Measurements from ENCODE around the gene STAT3. TPM values are rescaled to one million over a fixed set of nuclear protein-coding genes. Genes with fewer than 3 reads are reported as not detected.
A peak's percentile ranks its signal among the peaks of the same experiment; 100 is the strongest.

Gene STAT3
- total and polyA plus RNA-seq, 2 experiments from 2014 or later = 84.1 to 112 TPM

- H2AFZ ChIP-seq = 0 out of 2 replicates have a peak overlapping the region, but pooled peaks have one; percentile 77
- no peak overlapping the region for H3K4me2 ChIP-seq (ENCODE audit: unreplicated experiment)
- no peaks in the 10 kb centered on the region for H3K36me3 ChIP-seq (ENCODE audit: low read depth)
- TF ChIP-seq EZH2phosphoT487 (IDR thresholded peaks at IDR 0.05; ENCODE audit: insufficient read depth, low read depth) (no peak), EZH2 (IDR thresholded peaks at IDR 0.05; ENCODE audit: insufficient read depth, poor library complexity, severe bottlenecking) (no peak)
- H3K4me3 ChIP-seq = no peak overlapping the region
- peaks cover 33% of the 10 kb centered on the region for H3K79me2 ChIP-seq (ENCODE audit: insufficient read depth)
- WGBS, 2 experiments (ENCODE audit: low coverage in 1 of 2, low lambda C conversion rate in 2 of 2, missing lambda C conversion rate in 2 of 2) = 97 to 98% methylated on average over 5 of the region's 5 CpGs
- DNase-seq = no peak
- H4K20me1 ChIP-seq (ENCODE audit: insufficient read depth) = peaks cover 14% of the 10 kb centered on the region; the same call in 1 of the 2 replicates
- peak overlapping the region; percentile 97; the same call in 1 of the 2 replicates for H3K27ac ChIP-seq
- peaks cover 16% of the 10 kb centered on the region; the same call in 1 of the 2 replicates for H3K4me1 ChIP-seq (ENCODE audit: insufficient read depth)
- no peaks in the 10 kb centered on the region for H3K9me2 ChIP-seq (ENCODE audit: insufficient read depth)
- in situ Hi-C loops (cut with MboI) = no loop called here
- H3K27me3 ChIP-seq (replicated peaks; ENCODE audit: insufficient read depth) = no peaks in the 10 kb centered on the region
- H3F3A ChIP-seq (ENCODE audit: insufficient read depth) = peaks cover 12% of the 10 kb centered on the region
- H3K9ac ChIP-seq = no peak overlapping the region
- H3K9me3 ChIP-seq (ENCODE audit: low read depth) = no peaks in the 10 kb centered on the region
These were observed 1.7 kb upstream of the STAT3 start for GRCh38 chr17:42389899-42390298.

- DNase-seq = no peak
- Histone ChIP-seq H3K9me2 (ENCODE audit: insufficient read depth) (no peaks in the 10 kb centered on the region), H2AFZ (peak overlapping the region; percentile 77), H3K27ac (peak overlapping the region; percentile 97), H3K9me3 (ENCODE audit: low read depth) (no peaks in the 10 kb centered on the region), H3K9ac (peak overlapping the region; percentile 87), H3K27me3 (replicated peaks; ENCODE audit: insufficient read depth) (no peaks in the 10 kb centered on the region), H3K4me3 (peak overlapping the region; percentile 74), H3K79me2 (ENCODE audit: insufficient read depth) (peaks cover 41% of the 10 kb centered on the region), H4K20me1 (ENCODE audit: insufficient read depth) (peaks cover 14% of the 10 kb centered on the region; the same call in 1 of the 2 replicates), H3F3A (ENCODE audit: insufficient read depth) (peaks cover 12% of the 10 kb centered on the region), H3K4me1 (ENCODE audit: insufficient read depth) (peaks cover 16% of the 10 kb centered on the region; the same call in 1 of the 2 replicates), H3K4me2 (ENCODE audit: unreplicated experiment) (peak overlapping the region; percentile 91), H3K36me3 (ENCODE audit: low read depth) (no peaks in the 10 kb centered on the region)
- 3 to 5% methylated on average over 11 of the region's 11 CpGs for WGBS, 2 experiments (ENCODE audit: low coverage in 1 of 2, low lambda C conversion rate in 2 of 2, missing lambda C conversion rate in 2 of 2)
- in situ Hi-C loops (cut with MboI) = no loop called here
- TF ChIP-seq EZH2phosphoT487 (IDR thresholded peaks at IDR 0.05; ENCODE audit: insufficient read depth, low read depth) = no peak
- no peak for TF ChIP-seq EZH2 (IDR thresholded peaks at IDR 0.05; ENCODE audit: insufficient read depth, poor library complexity, severe bottlenecking)
These were observed 834 bp upstream of the STAT3 start for GRCh38 chr17:42389135-42389417.

- no peaks in the 10 kb centered on the region for H3K9me3 ChIP-seq (ENCODE audit: low read depth)
- TF ChIP-seq EZH2phosphoT487 (IDR thresholded peaks at IDR 0.05; ENCODE audit: insufficient read depth, low read depth) (no peak), EZH2 (IDR thresholded peaks at IDR 0.05; ENCODE audit: insufficient read depth, poor library complexity, severe bottlenecking) (no peak)
- H3F3A ChIP-seq (ENCODE audit: insufficient read depth) = peaks cover 12% of the 10 kb centered on the region
- H4K20me1 ChIP-seq (ENCODE audit: insufficient read depth) = peaks cover 14% of the 10 kb centered on the region; the same call in 1 of the 2 replicates
- WGBS, 2 experiments (ENCODE audit: low coverage in 1 of 2, low lambda C conversion rate in 2 of 2, missing lambda C conversion rate in 2 of 2) = 0 to 1% methylated on average over 44 to 50 of the region's 62 CpGs
- H3K27me3 ChIP-seq (replicated peaks; ENCODE audit: insufficient read depth) = no peaks in the 10 kb centered on the region
- H3K4me2 ChIP-seq (ENCODE audit: unreplicated experiment) = peak overlapping the region; percentile 95
- peak overlapping the region; percentile 22; the same call in 1 of the 2 replicates for H2AFZ ChIP-seq
- in situ Hi-C loops (cut with MboI) = no loop called here
- H3K79me2 ChIP-seq (ENCODE audit: insufficient read depth) = peaks cover 54% of the 10 kb centered on the region
- peak overlapping the region; percentile 91 for H3K4me3 ChIP-seq
- H3K9me2 ChIP-seq (ENCODE audit: insufficient read depth) = no peaks in the 10 kb centered on the region
- peak overlapping the region; percentile 98 for H3K9ac ChIP-seq
- H3K4me1 ChIP-seq (ENCODE audit: insufficient read depth) = peaks cover 16% of the 10 kb centered on the region; the same call in 1 of the 2 replicates
- H3K27ac ChIP-seq = peak overlapping the region; percentile 93
- DNase-seq = peak; percentile 59
- H3K36me3 ChIP-seq (ENCODE audit: low read depth) = no peaks in the 10 kb centered on the region; the same call in 1 of the 2 replicates
These were observed 421 bp downstream of the STAT3 start for GRCh38 chr17:42387661-42388380.

- WGBS, 2 experiments (ENCODE audit: low coverage in 1 of 2, low lambda C conversion rate in 2 of 2, missing lambda C conversion rate in 2 of 2) = 1 to 2% methylated on average over 8 of the region's 8 CpGs
- Histone ChIP-seq H3K9me2 (ENCODE audit: insufficient read depth) (no peaks in the 10 kb centered on the region), H3K79me2 (ENCODE audit: insufficient read depth) (peaks cover 62% of the 10 kb centered on the region), H3K4me2 (ENCODE audit: unreplicated experiment) (peak overlapping the region; percentile 95), H3K9ac (peak overlapping the region; percentile 98), H3K4me3 (peak overlapping the region; percentile 91), H3K9me3 (ENCODE audit: low read depth) (no peaks in the 10 kb centered on the region), H2AFZ (no peak overlapping the region), H3F3A (ENCODE audit: insufficient read depth) (peaks cover 12% of the 10 kb centered on the region), H3K4me1 (ENCODE audit: insufficient read depth) (peaks cover 16% of the 10 kb centered on the region; the same call in 1 of the 2 replicates), H3K36me3 (ENCODE audit: low read depth) (no peaks in the 10 kb centered on the region; the same call in 1 of the 2 replicates), H3K27me3 (replicated peaks; ENCODE audit: insufficient read depth) (no peaks in the 10 kb centered on the region), H4K20me1 (ENCODE audit: insufficient read depth) (peaks cover 14% of the 10 kb centered on the region; the same call in 1 of the 2 replicates), H3K27ac (peak overlapping the region; percentile 93)
- in situ Hi-C loops (cut with MboI) = no loop called here
- peak; percentile 74 for DNase-seq
- TF ChIP-seq EZH2phosphoT487 (IDR thresholded peaks at IDR 0.05; ENCODE audit: insufficient read depth, low read depth) (no peak), EZH2 (IDR thresholded peaks at IDR 0.05; ENCODE audit: insufficient read depth, poor library complexity, severe bottlenecking) (no peak)
These were observed 1.2 kb downstream of the STAT3 start for GRCh38 chr17:42386777-42387657.
